Tongue (tissue), 2 donors: ENCODE data around the gene ARHGAP27. TPM values are rescaled to one million over a fixed set of nuclear protein-coding genes. Genes with fewer than 3 reads are reported as not detected.
A peak's percentile ranks its signal among the peaks of the same experiment; 100 is the strongest.
"Not testable (repeated sequence)": the region's sequence is repeated elsewhere in the genome, so short reads cannot be mapped to it uniquely, and the experiment has no call there.

Experiments
- DNase-seq: peaks from one replicate; pipeline ENCODE4 v3.0.0-alpha.2; 2015
- total RNA-seq: library from RNA; depleted of rRNA; stranded (reverse); fragments of >200 nt; gene quantifications from one replicate; pipeline ENCODE4 v1.2.3, GENCODE V29; 2014

The ARHGAP27 gene
- total RNA-seq, 1 donor from 2014 or later = 37.3 TPM

GRCh38 chr17:45446872-45447625 is 14.4 kb upstream of the ARHGAP27 start:
- not testable (repeated sequence) for DNase-seq

GRCh38 chr17:45445901-45446743 is 13.5 kb upstream of the ARHGAP27 start:
- DNase-seq = not testable (repeated sequence)

GRCh38 chr17:45444856-45445820 is 12.5 kb upstream of the ARHGAP27 start:
- not testable (repeated sequence) for DNase-seq

- DNase-seq = not testable (repeated sequence)
Observed at GRCh38 chr17:45444301-45444700, 11.6 kb upstream of the ARHGAP27 start.

GRCh38 chr17:45443371-45444260 is 10.9 kb upstream of the ARHGAP27 start:
- not testable (repeated sequence) for DNase-seq

- no peak for DNase-seq
Observed at GRCh38 chr17:45441526-45442310, 9.0 kb upstream of the ARHGAP27 start.

GRCh38 chr17:45440839-45441515 is 8.3 kb upstream of the ARHGAP27 start:
- DNase-seq = not testable (repeated sequence)

- peak; percentile 36 for DNase-seq
Observed at GRCh38 chr17:45440161-45440778, 7.6 kb upstream of the ARHGAP27 start.

GRCh38 chr17:45438931-45439610 is 6.4 kb upstream of the ARHGAP27 start:
- no peak for DNase-seq

GRCh38 chr17:45437465-45438283 is 5.0 kb upstream of the ARHGAP27 start:
- DNase-seq = no peak

GRCh38 chr17:45436625-45437464 is 4.2 kb upstream of the ARHGAP27 start:
- no peak for DNase-seq

- no peak for DNase-seq
Observed at GRCh38 chr17:45436161-45436560, 3.5 kb upstream of the ARHGAP27 start.

- DNase-seq = no peak
Observed at GRCh38 chr17:45435481-45435880, 2.8 kb upstream of the ARHGAP27 start.

- no peak for DNase-seq
Observed at GRCh38 chr17:45433159-45433535, 477 bp upstream of the ARHGAP27 start.

GRCh38 chr17:45431531-45432404 is 902 bp downstream of the ARHGAP27 start:
- DNase-seq = peak; percentile 63
